GM06990 (cell line): Measurements from ENCODE around the gene DOK7.

ENCODE experiments used
- DNase-seq: peaks from one replicate; pipeline ENCODE4 v3.0.0-alpha.2; 2011; ENCODE audit not compliant: insufficient read length; ENCODE audit errors: extremely low read depth
- H3K27me3 ChIP-seq: replicated peaks from 2 replicates; pipeline ENCODE4 v1.6.0; 2011; ENCODE audit warnings: low read length; ENCODE audit not compliant: control insufficient read depth, insufficient read depth
- H3K36me3 ChIP-seq: 2 replicates; pipeline ENCODE4 v1.5.1; 2011; ENCODE audit warnings: low read length; ENCODE audit not compliant: control insufficient read depth, insufficient read depth
- H3K4me3 ChIP-seq: replicated peaks from 2 replicates; pipeline ENCODE4 v1.5.1; 2011; ENCODE audit warnings: low read depth, mild to moderate bottlenecking, control low read depth, low read length
- TF ChIP-seq, protein P1 (sequence below): IDR thresholded peaks from 2 replicates; pipeline ENCODE4 v1.5.1; 2011; ENCODE audit warnings: low read length, control low read depth, mild to moderate bottlenecking, inconsistent platforms; ENCODE audit not compliant: insufficient read depth, poor library complexity, severe bottlenecking

DOK7 gene

DNA sequence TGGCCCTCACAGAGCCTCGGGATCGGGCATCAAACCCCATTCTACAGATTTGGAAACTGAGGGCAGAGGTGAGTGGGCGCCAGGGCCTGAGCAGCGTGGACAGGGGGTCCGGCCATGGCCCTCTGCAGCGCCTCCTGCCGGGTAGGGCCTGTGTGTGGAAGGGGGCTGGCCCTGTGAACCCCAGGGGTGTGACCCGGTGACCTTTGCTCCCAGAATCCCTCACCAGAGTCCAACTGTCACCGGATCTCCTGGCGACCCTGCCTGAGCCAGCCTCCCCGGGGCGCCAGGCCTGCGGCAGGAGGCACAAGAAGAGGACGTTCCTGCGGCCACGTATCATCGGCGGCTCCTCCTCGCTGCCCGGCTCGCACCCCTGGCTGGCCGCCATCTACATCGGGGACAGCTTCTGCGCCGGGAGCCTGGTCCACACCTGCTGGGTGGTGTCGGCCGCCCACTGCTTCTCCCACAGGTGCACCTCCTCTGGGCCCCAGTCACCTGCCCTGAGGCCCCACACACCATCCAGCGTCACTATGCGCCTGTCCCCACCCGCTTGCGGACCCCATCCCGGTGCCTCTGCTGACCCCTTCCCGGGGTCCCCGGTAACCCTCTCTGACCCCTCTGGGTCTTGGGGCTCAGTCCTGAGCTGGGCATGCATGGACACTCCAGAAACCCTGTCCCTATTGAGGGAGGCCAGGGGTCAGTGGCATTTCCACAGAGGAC is 17.1 kb upstream of the DOK7 start:
- Histone ChIP-seq H3K36me3 (no peaks in the 10 kb centered on the region), H3K4me3 (no peak overlapping the region), H3K27me3 (no peaks in the 10 kb centered on the region; the same call in 1 of the 2 replicates)
- TF ChIP-seq, protein P1, sequence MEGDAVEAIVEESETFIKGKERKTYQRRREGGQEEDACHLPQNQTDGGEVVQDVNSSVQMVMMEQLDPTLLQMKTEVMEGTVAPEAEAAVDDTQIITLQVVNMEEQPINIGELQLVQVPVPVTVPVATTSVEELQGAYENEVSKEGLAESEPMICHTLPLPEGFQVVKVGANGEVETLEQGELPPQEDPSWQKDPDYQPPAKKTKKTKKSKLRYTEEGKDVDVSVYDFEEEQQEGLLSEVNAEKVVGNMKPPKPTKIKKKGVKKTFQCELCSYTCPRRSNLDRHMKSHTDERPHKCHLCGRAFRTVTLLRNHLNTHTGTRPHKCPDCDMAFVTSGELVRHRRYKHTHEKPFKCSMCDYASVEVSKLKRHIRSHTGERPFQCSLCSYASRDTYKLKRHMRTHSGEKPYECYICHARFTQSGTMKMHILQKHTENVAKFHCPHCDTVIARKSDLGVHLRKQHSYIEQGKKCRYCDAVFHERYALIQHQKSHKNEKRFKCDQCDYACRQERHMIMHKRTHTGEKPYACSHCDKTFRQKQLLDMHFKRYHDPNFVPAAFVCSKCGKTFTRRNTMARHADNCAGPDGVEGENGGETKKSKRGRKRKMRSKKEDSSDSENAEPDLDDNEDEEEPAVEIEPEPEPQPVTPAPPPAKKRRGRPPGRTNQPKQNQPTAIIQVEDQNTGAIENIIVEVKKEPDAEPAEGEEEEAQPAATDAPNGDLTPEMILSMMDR: peak; percentile 1
- no peak for DNase-seq

DNA sequence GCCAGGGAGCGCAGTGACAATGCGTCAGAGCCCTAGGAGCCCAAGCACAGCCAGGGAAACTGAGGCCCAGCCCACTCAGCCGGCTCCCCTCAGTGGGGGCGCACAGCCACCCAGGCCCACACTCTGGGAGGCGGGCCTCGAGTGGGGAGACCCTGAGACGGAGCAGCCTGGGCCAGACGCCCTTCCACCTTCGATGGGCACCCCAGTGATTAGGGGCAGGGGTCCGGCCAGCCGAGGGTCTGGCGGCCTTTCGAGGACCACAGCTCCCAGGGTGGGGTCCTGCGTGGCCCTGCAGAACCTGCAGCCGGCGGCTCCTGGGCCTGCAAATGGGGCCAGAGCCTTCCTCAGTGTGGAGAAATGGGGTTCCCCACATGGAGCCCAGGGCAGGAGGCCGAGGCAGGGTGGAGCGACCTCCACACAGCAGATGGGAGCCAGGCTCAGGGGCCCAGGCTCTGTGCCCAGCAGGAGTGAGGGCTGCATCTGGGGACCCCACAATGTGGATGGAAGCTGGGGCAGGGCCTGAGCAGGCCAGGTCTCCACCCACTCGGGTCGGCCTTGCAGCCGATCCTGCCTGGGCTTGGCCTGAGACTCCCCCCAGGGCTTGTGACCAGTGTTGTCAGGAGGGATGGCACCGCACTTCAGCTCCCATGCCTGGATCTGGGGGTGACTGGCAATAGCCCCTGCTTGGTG is 16.3 kb upstream of the DOK7 start:
- no peak overlapping the region for H3K4me3 ChIP-seq

DNA sequence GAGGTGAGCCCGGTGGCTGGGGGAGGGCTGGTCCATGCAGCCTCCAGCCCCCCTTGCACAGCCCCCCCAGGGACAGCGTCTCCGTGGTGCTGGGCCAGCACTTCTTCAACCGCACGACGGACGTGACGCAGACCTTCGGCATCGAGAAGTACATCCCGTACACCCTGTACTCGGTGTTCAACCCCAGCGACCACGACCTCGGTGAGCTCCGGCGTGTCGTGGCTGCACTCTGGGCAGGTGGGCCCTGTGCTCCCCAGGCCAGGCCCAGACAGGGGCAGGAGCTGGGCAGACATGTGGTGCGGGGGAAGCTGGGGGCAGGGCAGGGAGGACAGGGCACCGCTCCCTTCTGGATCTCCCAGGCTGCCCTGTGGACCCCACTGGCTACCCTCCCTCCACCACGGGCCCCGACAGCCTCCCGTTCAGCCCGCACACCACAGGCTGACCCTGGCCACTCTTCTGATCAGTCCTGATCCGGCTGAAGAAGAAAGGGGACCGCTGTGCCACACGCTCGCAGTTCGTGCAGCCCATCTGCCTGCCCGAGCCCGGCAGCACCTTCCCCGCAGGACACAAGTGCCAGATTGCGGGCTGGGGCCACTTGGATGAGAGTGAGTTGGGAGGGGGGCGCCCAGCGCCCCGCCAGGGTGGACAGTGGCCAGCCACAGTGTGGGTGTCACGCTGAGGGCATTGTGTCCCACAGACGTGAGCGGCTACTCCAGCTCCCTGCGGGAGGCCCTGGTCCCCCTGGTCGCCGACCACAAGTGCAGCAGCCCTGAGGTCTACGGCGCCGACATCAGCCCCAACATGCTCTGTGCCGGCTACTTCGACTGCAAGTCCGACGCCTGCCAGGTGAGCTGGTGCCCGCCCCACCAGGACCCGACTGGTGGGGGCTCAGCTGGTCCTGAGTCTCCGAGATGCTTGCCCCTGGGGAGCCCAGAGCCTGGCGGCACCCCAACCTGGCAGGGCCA is 15.4 kb upstream of the DOK7 start:
- no peak for DNase-seq
- no peaks in the 10 kb centered on the region for H3K36me3 ChIP-seq
- H3K27me3 ChIP-seq: no peaks in the 10 kb centered on the region; the same call in 1 of the 2 replicates
- TF ChIP-seq, protein P1: no peak
- H3K4me3 ChIP-seq: no peak overlapping the region

More for the DNA sequence above, 16.3 kb upstream of the DOK7 start:
- TF ChIP-seq, protein P1: no peak
- Histone ChIP-seq H3K27me3 (no peaks in the 10 kb centered on the region; the same call in 1 of the 2 replicates), H3K36me3 (no peaks in the 10 kb centered on the region)
- DNase-seq: no peak

DNA sequence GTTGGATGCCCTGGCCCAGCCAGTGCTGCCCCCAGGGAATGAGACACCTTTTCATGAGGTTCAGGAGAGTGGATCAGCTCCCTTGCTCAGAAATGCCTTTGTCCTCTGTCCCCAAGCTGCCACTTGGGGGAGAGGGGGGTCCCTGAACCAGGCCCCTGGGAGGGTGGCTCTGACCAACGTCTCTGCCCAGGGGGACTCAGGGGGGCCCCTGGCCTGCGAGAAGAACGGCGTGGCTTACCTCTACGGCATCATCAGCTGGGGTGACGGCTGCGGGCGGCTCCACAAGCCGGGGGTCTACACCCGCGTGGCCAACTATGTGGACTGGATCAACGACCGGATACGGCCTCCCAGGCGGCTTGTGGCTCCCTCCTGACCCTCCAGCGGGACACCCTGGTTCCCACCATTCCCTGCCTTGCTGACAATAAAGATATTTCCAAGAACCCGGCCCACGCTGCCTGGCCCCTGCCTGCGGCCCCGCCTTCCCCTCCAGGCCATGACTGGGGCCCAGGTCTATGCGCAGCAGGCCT is 14.0 kb upstream of the DOK7 start:
- DNase-seq: no peak
- TF ChIP-seq, protein P1: no peak
- Histone ChIP-seq H3K4me3 (no peak overlapping the region), H3K27me3 (no peaks in the 10 kb centered on the region; the same call in 1 of the 2 replicates), H3K36me3 (no peaks in the 10 kb centered on the region)
